Mesangial cell (primary cell): ENCODE measurements around the gene ACTR3C. TPM values are rescaled to one million over a fixed set of nuclear protein-coding genes. Genes with fewer than 3 reads are reported as not detected.

Source experiments
- total RNA-seq: library from RNA; depleted of rRNA; stranded (reverse); fragments of >200 nt; gene quantifications from 2 replicates; pipeline ENCODE4 v1.2.3, GENCODE V29; 2015

Gene ACTR3C
- 2.3 and 8.4 TPM in 2 replicates for total RNA-seq

GRCh38 chr7:150322833-150323681 is at the start of gene ACTR3C, which contains the start of gene LRRC61:
Gene ACTR3C (minus strand): TSS chr7:150323545. CDS start chr7:150295296, 28,249 bp downstream.
Gene LRRC61 (plus strand): TSS chr7:150323355. CDS start chr7:150336862, 13,507 bp downstream.

GRCh38 chr7:150368096-150368883 is 44.9 kb upstream of the ACTR3C start, which contains the start of gene REPIN1:
Gene REPIN1 (plus strand): TSS chr7:150368822. CDS start chr7:150369712, 890 bp downstream.

GRCh38 chr7:150341263-150342120 is 18.1 kb upstream of the ACTR3C start, which contains the start of gene RARRES2:
Gene RARRES2 (minus strand): TSS chr7:150341629. CDS start chr7:150340609, 1,020 bp downstream.

Other genes starting within 250 kb of the ACTR3C start
- gene LRRC61, start 190 bp downstream of the ACTR3C start, total RNA-seq: 21.7 and 40.2 TPM in 2 replicates
- gene RARRES2, start 18.1 kb upstream of the ACTR3C start, total RNA-seq: 3.3 and 34.4 TPM in 2 replicates
- 104 and 108 TPM in 2 replicates for gene REPIN1, start 45.3 kb upstream of the ACTR3C start, total RNA-seq
- gene ZNF775, start 55.8 kb upstream of the ACTR3C start, total RNA-seq: 9.3 and 11.3 TPM in 2 replicates
- not detected in 2 replicates for gene GIMAP8, start 127.1 kb upstream of the ACTR3C start, total RNA-seq
- not detected in 2 replicates for gene GIMAP7, start 191.3 kb upstream of the ACTR3C start, total RNA-seq
- not detected in 2 replicates for gene GIMAP4, start 243.8 kb upstream of the ACTR3C start, total RNA-seq